ENCODE results near the gene KCNQ4.

DNA sequence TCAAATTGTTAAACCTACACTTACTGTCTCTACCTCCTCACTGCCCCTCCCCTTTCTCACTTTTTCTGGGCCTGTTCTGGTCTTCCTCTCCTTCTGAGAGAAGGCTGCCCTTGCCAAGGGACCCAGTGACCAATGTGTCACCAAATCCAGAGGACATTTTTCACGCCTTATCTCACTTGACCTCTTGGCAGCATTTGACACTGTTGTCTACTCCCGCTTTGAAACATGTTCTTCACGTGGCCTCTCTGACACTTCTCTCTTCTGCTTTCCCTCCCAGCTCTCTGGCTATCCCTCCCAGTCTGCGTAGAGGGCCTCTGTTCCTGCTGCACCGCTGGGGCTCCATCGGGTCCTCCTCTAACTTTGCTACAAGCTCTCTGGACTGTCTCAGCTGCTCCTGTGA, 25.3 kb downstream of the KCNQ4 start:
- TF ChIP-seq, protein P1, sequence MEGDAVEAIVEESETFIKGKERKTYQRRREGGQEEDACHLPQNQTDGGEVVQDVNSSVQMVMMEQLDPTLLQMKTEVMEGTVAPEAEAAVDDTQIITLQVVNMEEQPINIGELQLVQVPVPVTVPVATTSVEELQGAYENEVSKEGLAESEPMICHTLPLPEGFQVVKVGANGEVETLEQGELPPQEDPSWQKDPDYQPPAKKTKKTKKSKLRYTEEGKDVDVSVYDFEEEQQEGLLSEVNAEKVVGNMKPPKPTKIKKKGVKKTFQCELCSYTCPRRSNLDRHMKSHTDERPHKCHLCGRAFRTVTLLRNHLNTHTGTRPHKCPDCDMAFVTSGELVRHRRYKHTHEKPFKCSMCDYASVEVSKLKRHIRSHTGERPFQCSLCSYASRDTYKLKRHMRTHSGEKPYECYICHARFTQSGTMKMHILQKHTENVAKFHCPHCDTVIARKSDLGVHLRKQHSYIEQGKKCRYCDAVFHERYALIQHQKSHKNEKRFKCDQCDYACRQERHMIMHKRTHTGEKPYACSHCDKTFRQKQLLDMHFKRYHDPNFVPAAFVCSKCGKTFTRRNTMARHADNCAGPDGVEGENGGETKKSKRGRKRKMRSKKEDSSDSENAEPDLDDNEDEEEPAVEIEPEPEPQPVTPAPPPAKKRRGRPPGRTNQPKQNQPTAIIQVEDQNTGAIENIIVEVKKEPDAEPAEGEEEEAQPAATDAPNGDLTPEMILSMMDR (IDR thresholded peaks at IDR 0.05): no peak
- TF ChIP-seq POLR2AphosphoS5 (IDR thresholded peaks at IDR 0.05) (no peak), POLR2A (IDR thresholded peaks at IDR 0.05) (no peak), EP300 (IDR thresholded peaks at IDR 0.05) (no peak)
